ENCODE measurements around the gene GCNT1. TPM values are rescaled to one million over a fixed set of nuclear protein-coding genes. Genes with fewer than 3 reads are reported as not detected.
A peak's percentile ranks its signal among the peaks of the same experiment; 100 is the strongest.

The GCNT1 gene
- total and polyA plus RNA-seq, 5 donors from 2014 or later: 4.5 to 12.7 (median 10.4) TPM

GRCh38 chr9:76419782-76420380, 39.1 kb upstream of the GCNT1 start:
- no peak for ATAC-seq (ENCODE audit: low read depth in 2 of 2)
- H3K9me3 Mint-ChIP-seq: peaks cover 0 to 1% (median 0%) of the 10 kb centered on the region in 7 donors
- H3K27ac Mint-ChIP-seq: no peak overlapping the region
- Histone ChIP-seq H3K9me3 (ENCODE audit: control insufficient read depth in 2 of 2, low read length in 2 of 2) (no peaks in the 10 kb centered on the region), H3K27me3 (ENCODE audit: control insufficient read depth, insufficient read depth, low read length) (no peaks in the 10 kb centered on the region), H3K36me3 (ENCODE audit: control insufficient read depth, insufficient read depth, low read length) (no peaks in the 10 kb centered on the region), H3K27ac (ENCODE audit: insufficient read depth, low read length, poor library complexity, severe bottlenecking) (no peak overlapping the region), H3K4me1 (ENCODE audit: control insufficient read depth, insufficient read depth, low read length, poor library complexity, severe bottlenecking) (no peaks in the 10 kb centered on the region), H3K4me3 (ENCODE audit: low read depth, low read length) (no peak overlapping the region)
- no peaks in the 10 kb centered on the region for H3K36me3 Mint-ChIP-seq
- DNase-seq: no peak
- no peaks in the 10 kb centered on the region for H3K27me3 Mint-ChIP-seq
- peaks cover 6 to 14% (median 11%) of the 10 kb centered on the region in 4 donors for H3K4me1 Mint-ChIP-seq
- no peak overlapping the region for H3K4me3 Mint-ChIP-seq

GRCh38 chr9:76423216-76424177, 35.5 kb upstream of the GCNT1 start:
- no peaks in the 10 kb centered on the region for H3K9me3 ChIP-seq (ENCODE audit: control insufficient read depth in 2 of 2, low read length in 2 of 2)
- H3K4me3 ChIP-seq (ENCODE audit: low read depth, low read length): no peak overlapping the region
- DNase-seq: peak in 1 of 3 donors; percentile 66
- H3K4me1 Mint-ChIP-seq: peaks cover 6 to 13% (median 9%) of the 10 kb centered on the region in 4 donors
- H3K36me3 ChIP-seq (ENCODE audit: control insufficient read depth, insufficient read depth, low read length): no peaks in the 10 kb centered on the region
- no peaks in the 10 kb centered on the region for H3K36me3 Mint-ChIP-seq
- H3K9me3 Mint-ChIP-seq: no peaks in the 10 kb centered on the region
- no peaks in the 10 kb centered on the region for H3K27me3 ChIP-seq (ENCODE audit: control insufficient read depth, insufficient read depth, low read length)
- no peak overlapping the region for H3K27ac ChIP-seq (ENCODE audit: insufficient read depth, low read length, poor library complexity, severe bottlenecking)
- no peaks in the 10 kb centered on the region for H3K27me3 Mint-ChIP-seq
- H3K27ac Mint-ChIP-seq: peak overlapping the region in 2 of 3 donors; percentile 1 to 32
- ATAC-seq (ENCODE audit: low read depth in 2 of 2): no peak
- no peak overlapping the region for H3K4me3 Mint-ChIP-seq
- H3K4me1 ChIP-seq (ENCODE audit: control insufficient read depth, insufficient read depth, low read length, poor library complexity, severe bottlenecking): no peaks in the 10 kb centered on the region

GRCh38 chr9:76424491-76424890, 34.5 kb upstream of the GCNT1 start:
- Histone ChIP-seq H3K27ac (ENCODE audit: insufficient read depth, low read length, poor library complexity, severe bottlenecking) (no peak overlapping the region), H3K27me3 (ENCODE audit: control insufficient read depth, insufficient read depth, low read length) (no peaks in the 10 kb centered on the region), H3K36me3 (ENCODE audit: control insufficient read depth, insufficient read depth, low read length) (no peaks in the 10 kb centered on the region), H3K4me3 (ENCODE audit: low read depth, low read length) (no peak overlapping the region), H3K9me3 (ENCODE audit: control insufficient read depth in 2 of 2, low read length in 2 of 2) (no peaks in the 10 kb centered on the region), H3K4me1 (ENCODE audit: control insufficient read depth, insufficient read depth, low read length, poor library complexity, severe bottlenecking) (no peaks in the 10 kb centered on the region)
- peak in 1 of 3 donors; percentile 29 for DNase-seq
- no peaks in the 10 kb centered on the region for H3K9me3 Mint-ChIP-seq
- ATAC-seq (ENCODE audit: low read depth in 2 of 2): no peak
- H3K36me3 Mint-ChIP-seq: no peaks in the 10 kb centered on the region
- peaks cover 6 to 13% (median 9%) of the 10 kb centered on the region in 4 donors for H3K4me1 Mint-ChIP-seq
- no peak overlapping the region for H3K4me3 Mint-ChIP-seq
- H3K27ac Mint-ChIP-seq: peak overlapping the region in 1 of 3 donors; percentile 79
- no peaks in the 10 kb centered on the region for H3K27me3 Mint-ChIP-seq

GRCh38 chr9:76425677-76426453, 33.1 kb upstream of the GCNT1 start:
- H3K27me3 ChIP-seq (ENCODE audit: control insufficient read depth, insufficient read depth, low read length): no peaks in the 10 kb centered on the region
- Mint-ChIP-seq H3K27ac (no peak overlapping the region), H3K27me3 (no peaks in the 10 kb centered on the region), H3K36me3 (no peaks in the 10 kb centered on the region), H3K9me3 (no peaks in the 10 kb centered on the region), H3K4me1 (peaks cover 6 to 13% (median 9%) of the 10 kb centered on the region in 4 donors), H3K4me3 (peak overlapping the region in 1 of 4 donors; percentile 3)
- DNase-seq (no peak), ATAC-seq (ENCODE audit: low read depth in 2 of 2) (no peak)
- H3K4me1 ChIP-seq (ENCODE audit: control insufficient read depth, insufficient read depth, low read length, poor library complexity, severe bottlenecking): no peaks in the 10 kb centered on the region
- no peaks in the 10 kb centered on the region for H3K9me3 ChIP-seq (ENCODE audit: control insufficient read depth in 2 of 2, low read length in 2 of 2)
- no peaks in the 10 kb centered on the region for H3K36me3 ChIP-seq (ENCODE audit: control insufficient read depth, insufficient read depth, low read length)
- H3K27ac ChIP-seq (ENCODE audit: insufficient read depth, low read length, poor library complexity, severe bottlenecking): no peak overlapping the region
- H3K4me3 ChIP-seq (ENCODE audit: low read depth, low read length): no peak overlapping the region

- Histone ChIP-seq H3K27ac (ENCODE audit: insufficient read depth, low read length, poor library complexity, severe bottlenecking) (no peak overlapping the region), H3K27me3 (ENCODE audit: control insufficient read depth, insufficient read depth, low read length) (no peaks in the 10 kb centered on the region), H3K9me3 (ENCODE audit: control insufficient read depth in 2 of 2, low read length in 2 of 2) (no peaks in the 10 kb centered on the region), H3K4me3 (ENCODE audit: low read depth, low read length) (no peak overlapping the region), H3K4me1 (ENCODE audit: control insufficient read depth, insufficient read depth, low read length, poor library complexity, severe bottlenecking) (no peaks in the 10 kb centered on the region), H3K36me3 (ENCODE audit: control insufficient read depth, insufficient read depth, low read length) (no peaks in the 10 kb centered on the region)
- ATAC-seq (ENCODE audit: low read depth in 2 of 2): no peak
- no peaks in the 10 kb centered on the region for H3K27me3 Mint-ChIP-seq
- DNase-seq: no peak
- H3K4me1 Mint-ChIP-seq: peaks cover 6 to 13% (median 8%) of the 10 kb centered on the region in 4 donors
- H3K27ac Mint-ChIP-seq: peak overlapping the region in 2 of 3 donors; percentile 18 to 53
- H3K9me3 Mint-ChIP-seq: no peaks in the 10 kb centered on the region
- H3K4me3 Mint-ChIP-seq: no peak overlapping the region
- H3K36me3 Mint-ChIP-seq: no peaks in the 10 kb centered on the region
Observed at GRCh38 chr9:76426807-76427419, 32.1 kb upstream of the GCNT1 start.

- DNase-seq: no peak
- ATAC-seq (ENCODE audit: low read depth in 2 of 2): no peak
- Mint-ChIP-seq H3K36me3 (no peaks in the 10 kb centered on the region), H3K9me3 (no peaks in the 10 kb centered on the region), H3K4me3 (no peak overlapping the region), H3K27me3 (no peaks in the 10 kb centered on the region), H3K27ac (no peak overlapping the region), H3K4me1 (no peaks in the 10 kb centered on the region)
- no peaks in the 10 kb centered on the region for H3K9me3 ChIP-seq (ENCODE audit: control insufficient read depth in 2 of 2, low read length in 2 of 2)
- H3K27ac ChIP-seq (ENCODE audit: insufficient read depth, low read length, poor library complexity, severe bottlenecking): no peak overlapping the region
- H3K36me3 ChIP-seq (ENCODE audit: control insufficient read depth, insufficient read depth, low read length): no peaks in the 10 kb centered on the region
- no peaks in the 10 kb centered on the region for H3K4me1 ChIP-seq (ENCODE audit: control insufficient read depth, insufficient read depth, low read length, poor library complexity, severe bottlenecking)
- no peak overlapping the region for H3K4me3 ChIP-seq (ENCODE audit: low read depth, low read length)
- no peaks in the 10 kb centered on the region for H3K27me3 ChIP-seq (ENCODE audit: control insufficient read depth, insufficient read depth, low read length)
Observed at GRCh38 chr9:76431601-76432000, 27.4 kb upstream of the GCNT1 start.

- H3K4me3 ChIP-seq (ENCODE audit: low read depth, low read length): no peak overlapping the region
- H3K36me3 ChIP-seq (ENCODE audit: control insufficient read depth, insufficient read depth, low read length): no peaks in the 10 kb centered on the region
- Mint-ChIP-seq H3K4me1 (peaks cover 0 to 5% (median 0%) of the 10 kb centered on the region in 4 donors), H3K4me3 (no peak overlapping the region), H3K27me3 (no peaks in the 10 kb centered on the region), H3K36me3 (no peaks in the 10 kb centered on the region), H3K9me3 (no peaks in the 10 kb centered on the region), H3K27ac (no peak overlapping the region)
- no peak overlapping the region for H3K27ac ChIP-seq (ENCODE audit: insufficient read depth, low read length, poor library complexity, severe bottlenecking)
- H3K9me3 ChIP-seq (ENCODE audit: control insufficient read depth in 2 of 2, low read length in 2 of 2): no peaks in the 10 kb centered on the region
- ATAC-seq (ENCODE audit: low read depth in 2 of 2) (no peak), DNase-seq (no peak)
- no peaks in the 10 kb centered on the region for H3K4me1 ChIP-seq (ENCODE audit: control insufficient read depth, insufficient read depth, low read length, poor library complexity, severe bottlenecking)
- H3K27me3 ChIP-seq (ENCODE audit: control insufficient read depth, insufficient read depth, low read length): no peaks in the 10 kb centered on the region
Observed at GRCh38 chr9:76433406-76433805, 25.6 kb upstream of the GCNT1 start.
